DLD1 (cell line): ENCODE results near the gene MCUR1.

Experiments
- in situ Hi-C: cut with HindIII; loops from 2 replicates; pipeline ENCODE4 v1.10.0; 2017; ENCODE audit warnings: low sequenced_read_pairs

Gene MCUR1

GRCh38 chr6:13742961-13743735, 71.2 kb downstream of the MCUR1 start:
- in situ Hi-C loops = no loop called here

- in situ Hi-C loops = no loop called here
Observed at GRCh38 chr6:13741365-13741764, 73.0 kb downstream of the MCUR1 start.
